Peyer's patch (tissue), 4 donors: ENCODE measurements around the gene WWTR1. TPM values are rescaled to one million over a fixed set of nuclear protein-coding genes. Genes with fewer than 3 reads are reported as not detected.

Source experiments
- DNase-seq, 3 donors: peaks; one replicate each; pipeline ENCODE4 v3.0.0-alpha.2; 2017 to 2019
- H3K27ac ChIP-seq, 4 donors: fragments of 200-600 bp; sonication (generic); one replicate each; pipeline ENCODE4 v1.5.1; 2016 to 2019
- H3K27me3 ChIP-seq, 2 donors: fragments of 200-600 bp; sonication (generic); one replicate each; pipeline ENCODE4 v1.5.1; 2019
- H3K36me3 ChIP-seq, 3 donors: fragments of 200-600 bp; sonication (generic); one replicate each; pipeline ENCODE4 v1.5.1; 2016 to 2019
- H3K4me1 ChIP-seq, 4 donors: fragments of 200-600 bp; sonication (generic); one replicate each; pipeline ENCODE4 v1.5.1; 2016 to 2019
- H3K4me3 ChIP-seq, 4 donors: fragments of 200-600 bp; sonication (generic); 1 replicate in 3 of 4; 2 replicates in 1 of 4; pipeline ENCODE4 v1.5.1; 2016 to 2019; ENCODE audit warnings: mild to moderate bottlenecking in 1 of 4
- H3K9me3 ChIP-seq, 4 donors: fragments of 200-600 bp; sonication (generic); one replicate each; pipeline ENCODE4 v1.5.1; 2016 to 2019; ENCODE audit warnings: mild to moderate bottlenecking in 1 of 4
- CTCF ChIP-seq, 6 experiments: fragments of 450-650 bp in 4 of 6; fragments of 200-600 bp in 2 of 6; sonication (generic) in 1 of 6; IDR thresholded peaks; one replicate each; pipeline ENCODE4 v1.5.1; 2017 to 2019; ENCODE audit warnings: antibody characterized with exemption in 6 of 6, mild to moderate bottlenecking in 3 of 6, moderate library complexity in 1 of 6
- POLR2A ChIP-seq, 2 donors: fragments of 450-650 bp; IDR thresholded peaks; one replicate each; pipeline ENCODE4 v1.5.1; 2017; ENCODE audit warnings: antibody characterized with exemption in 2 of 2, mild to moderate bottlenecking in 2 of 2, moderate library complexity in 2 of 2
- total RNA-seq, 4 donors: library from RNA; depleted of rRNA; stranded (reverse); fragments of >200 nt; gene quantifications; one replicate each; pipeline ENCODE4 v1.1.0, GENCODE V29; 2016

The WWTR1 gene
- total RNA-seq, 4 donors from 2014 or later = 13.8 to 62.7 (median 18.5) TPM

DNA sequence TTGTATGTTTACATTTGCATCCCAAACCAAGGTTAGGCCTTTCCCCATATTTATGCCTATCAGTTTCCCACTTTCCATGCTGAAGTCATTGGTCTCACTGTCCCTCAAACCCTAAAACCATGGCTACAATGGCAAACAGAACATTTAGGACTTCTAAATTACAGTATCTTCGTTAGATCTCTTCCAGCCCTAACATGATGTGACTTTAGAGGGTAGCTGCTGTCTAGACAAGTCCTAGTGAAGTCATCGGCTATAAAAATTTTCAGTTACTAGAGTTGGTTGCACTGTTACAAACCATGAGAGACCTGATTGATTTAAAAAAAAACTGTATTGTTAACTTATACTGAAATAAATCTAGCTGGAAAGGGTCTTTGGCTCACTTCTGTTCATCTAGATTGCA, 128.7 kb downstream of the WWTR1 start:
- Histone ChIP-seq H3K9me3 (no peaks in the 10 kb centered on the region), H3K4me3 (no peak overlapping the region), H3K4me1 (peaks cover 0 to 11% (median 0%) of the 10 kb centered on the region in 4 donors), H3K36me3 (no peaks in the 10 kb centered on the region), H3K27ac (no peak overlapping the region), H3K27me3 (no peaks in the 10 kb centered on the region)
- DNase-seq = no peak
- no peak for TF ChIP-seq CTCF (IDR thresholded peaks at IDR 0.05)
- TF ChIP-seq POLR2A (IDR thresholded peaks at IDR 0.05) = no peak

GRCh38 chr3:149528340-149528650, 129.5 kb downstream of the WWTR1 start:
- H3K4me1 ChIP-seq = peaks cover 0 to 11% (median 0%) of the 10 kb centered on the region in 4 donors
- H3K27ac ChIP-seq = peak overlapping the region in 1 of 4 donors; percentile 46
- H3K9me3 ChIP-seq = no peaks in the 10 kb centered on the region
- no peak overlapping the region for H3K4me3 ChIP-seq
- TF ChIP-seq CTCF (IDR thresholded peaks at IDR 0.05) = no peak
- no peak for TF ChIP-seq POLR2A (IDR thresholded peaks at IDR 0.05)
- no peak for DNase-seq
- no peaks in the 10 kb centered on the region for H3K36me3 ChIP-seq
- H3K27me3 ChIP-seq = no peaks in the 10 kb centered on the region

DNA sequence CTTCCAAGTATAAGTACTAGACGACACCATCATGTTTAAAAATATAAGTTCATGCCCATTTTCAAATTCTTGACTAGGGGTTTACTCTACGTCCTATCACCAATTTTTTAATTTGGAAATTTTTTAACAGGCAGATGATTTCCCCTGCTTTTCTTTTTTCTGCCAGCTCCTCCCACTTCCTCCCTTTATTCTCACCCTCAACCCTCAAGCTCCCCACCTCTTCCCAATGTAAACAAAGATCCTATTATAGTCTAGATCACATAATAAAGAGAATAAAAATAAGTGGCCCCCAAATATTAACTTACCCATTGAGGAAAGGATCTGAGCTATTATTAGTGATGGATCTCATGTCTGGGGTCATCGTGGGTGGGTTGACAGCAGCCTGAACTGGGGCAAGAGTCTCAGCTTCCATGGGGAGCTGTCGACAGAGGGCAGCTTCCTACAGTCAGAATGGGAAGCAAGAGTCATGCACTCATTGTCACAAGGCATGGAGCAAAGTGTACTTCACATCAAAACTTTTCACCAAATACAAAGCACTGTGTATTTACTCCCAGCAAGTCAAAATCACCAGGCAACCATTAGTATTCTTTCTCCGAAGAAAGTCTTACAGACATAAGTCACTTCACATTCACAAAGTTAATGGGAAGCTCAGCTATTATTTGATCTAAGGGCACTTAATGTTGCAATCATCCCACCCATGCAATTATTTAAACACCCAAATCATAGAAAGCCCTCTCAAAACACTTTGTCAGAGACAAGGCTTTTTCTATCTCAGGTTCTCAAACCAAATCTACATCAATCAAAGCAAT, 130.1 kb downstream of the WWTR1 start:
- H3K4me3 ChIP-seq = no peak overlapping the region
- H3K27ac ChIP-seq = peak overlapping the region in 1 of 4 donors; percentile 46
- TF ChIP-seq CTCF (IDR thresholded peaks at IDR 0.05) = no peak
- TF ChIP-seq POLR2A (IDR thresholded peaks at IDR 0.05) = no peak
- DNase-seq = no peak
- no peaks in the 10 kb centered on the region for H3K27me3 ChIP-seq
- no peaks in the 10 kb centered on the region for H3K9me3 ChIP-seq
- no peaks in the 10 kb centered on the region for H3K36me3 ChIP-seq
- peaks cover 0 to 7% (median 0%) of the 10 kb centered on the region in 4 donors for H3K4me1 ChIP-seq

DNA sequence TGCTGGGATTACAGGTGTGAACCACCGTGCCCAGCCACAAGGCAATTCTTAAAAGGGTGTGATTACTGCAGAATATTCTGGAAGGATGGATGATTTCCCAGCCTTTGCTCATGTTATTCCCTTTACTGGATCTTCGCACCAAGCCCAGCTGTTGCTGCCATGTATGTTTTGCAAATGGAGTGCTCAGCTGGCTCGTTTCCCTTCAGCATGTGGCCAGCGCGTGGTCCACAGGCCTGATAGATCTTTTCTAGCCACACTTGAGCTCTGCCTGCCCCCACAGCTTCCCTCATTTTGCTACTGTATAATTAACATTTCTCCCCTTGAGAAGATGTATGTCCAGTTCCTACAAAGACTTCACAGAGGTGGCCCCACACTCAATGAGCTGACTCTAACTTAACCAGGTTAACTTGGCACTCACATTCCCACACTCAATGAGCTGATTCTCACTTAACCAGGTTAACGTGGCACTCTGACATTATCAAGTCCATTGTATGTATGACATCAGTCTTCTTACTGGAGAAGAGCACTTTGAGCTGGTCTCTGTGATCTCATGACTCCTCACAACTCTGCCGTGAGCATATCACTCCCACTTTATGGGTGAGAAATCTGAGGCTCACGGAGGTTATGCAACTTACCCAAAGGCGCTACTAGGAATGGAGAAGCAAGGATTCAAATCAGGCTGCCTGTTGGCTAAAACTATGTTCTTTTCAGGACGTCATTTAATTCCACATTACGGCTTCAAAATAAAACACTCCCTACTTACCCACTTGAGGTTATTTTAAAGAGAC, 134.1 kb downstream of the WWTR1 start:
- Histone ChIP-seq H3K9me3 (no peaks in the 10 kb centered on the region), H3K36me3 (no peaks in the 10 kb centered on the region), H3K27me3 (no peaks in the 10 kb centered on the region), H3K4me3 (no peak overlapping the region), H3K4me1 (peaks cover 0 to 6% (median 0%) of the 10 kb centered on the region in 4 donors), H3K27ac (no peak overlapping the region)
- no peak for TF ChIP-seq POLR2A (IDR thresholded peaks at IDR 0.05)
- TF ChIP-seq CTCF (IDR thresholded peaks at IDR 0.05) = no peak
- no peak for DNase-seq

- Histone ChIP-seq H3K27ac (no peak overlapping the region), H3K9me3 (no peaks in the 10 kb centered on the region), H3K4me3 (no peak overlapping the region), H3K27me3 (no peaks in the 10 kb centered on the region), H3K4me1 (no peaks in the 10 kb centered on the region), H3K36me3 (no peaks in the 10 kb centered on the region)
- TF ChIP-seq CTCF (IDR thresholded peaks at IDR 0.05) (no peak), POLR2A (IDR thresholded peaks at IDR 0.05) (no peak)
- DNase-seq = no peak
Observed at GRCh38 chr3:149519912-149520311, 137.9 kb downstream of the WWTR1 start.
